CD4-positive, alpha-beta T cell (primary cell): ENCODE data around the gene PSME3IP1. TPM values are rescaled to one million over a fixed set of nuclear protein-coding genes. Genes with fewer than 3 reads are reported as not detected.

Experiments
- ATAC-seq: fragments of 200-7000 bp; cut with Tn5 transposase; one replicate; pipeline ENCODE4 v1.10.0; 2022; ENCODE audit warnings: mild to moderate bottlenecking; ENCODE audit not compliant: poor library complexity
- CTCF ChIA-PET: fragments of 350-600 bp; sonication (Branson Sonifier 250); formaldehyde crosslinking; loops from one replicate; lab custom pipeline; 2021; ENCODE audit warnings: antibody characterized with exemption, inconsistent platforms; lab: Charles Lee
- POLR2A ChIA-PET: fragments of 350-600 bp; sonication (Branson Sonifier 250); formaldehyde crosslinking; loops from one replicate; lab custom pipeline; 2021; ENCODE audit warnings: antibody characterized with exemption, inconsistent platforms; lab: Charles Lee
- DNase-seq, 14 experiments: peaks; one replicate each; pipeline ENCODE4 v3.0.0-alpha.2; 2013 to 2020; ENCODE audit warnings: mixed read lengths in 2 of 14
- H3K27ac ChIP-seq, 2 donors: one replicate each; pipeline versions ENCODE4 v1.5.1 to v1.7.0; 2013; ENCODE audit warnings: low read length in 2 of 2, low read depth in 1 of 2, mild to moderate bottlenecking in 1 of 2
- H3K27me3 ChIP-seq, 2 experiments: 1 replicate in 1 of 2; 2 replicates in 1 of 2; pipeline versions ENCODE4 v1.6.1 to v1.7.0; 2013; ENCODE audit warnings: low read length in 2 of 2, control low read depth in 1 of 2, mild to moderate bottlenecking in 1 of 2, moderate library complexity in 1 of 2; ENCODE audit not compliant: insufficient read depth in 2 of 2, control insufficient read depth in 1 of 2
- H3K36me3 ChIP-seq: one replicate; pipeline ENCODE4 v1.6.1; 2013; ENCODE audit warnings: low read length, control low read depth; ENCODE audit not compliant: insufficient read depth
- H3K4me1 ChIP-seq: one replicate; pipeline ENCODE4 v1.6.1; 2013; ENCODE audit warnings: low read length, control low read depth; ENCODE audit not compliant: insufficient read depth
- H3K4me3 ChIP-seq: one replicate; pipeline ENCODE4 v1.5.1; 2013; ENCODE audit warnings: mild to moderate bottlenecking, low read length, moderate library complexity
- H3K9me3 ChIP-seq, 2 experiments: 1 replicate in 1 of 2; 2 replicates in 1 of 2; pipeline versions ENCODE4 v1.6.1 to v1.7.0; 2013; ENCODE audit warnings: low read length in 2 of 2, mild to moderate bottlenecking in 2 of 2, control low read depth in 1 of 2, moderate library complexity in 1 of 2; ENCODE audit not compliant: control insufficient read depth in 1 of 2, insufficient read depth in 1 of 2
- H3K27ac Mint-ChIP-seq: one replicate; pipeline ENCODE4 v1.8.0; 2020; ENCODE audit warnings: mixed read lengths
- H3K27me3 Mint-ChIP-seq: one replicate; pipeline ENCODE4 v1.8.0; 2021; ENCODE audit warnings: mixed read lengths
- H3K36me3 Mint-ChIP-seq: one replicate; pipeline ENCODE4 v1.8.0; 2021; ENCODE audit warnings: low read depth, mixed read lengths
- H3K4me1 Mint-ChIP-seq: one replicate; pipeline ENCODE4 v1.8.0; 2021; ENCODE audit warnings: low read depth, mixed read lengths
- H3K4me3 Mint-ChIP-seq: one replicate; pipeline ENCODE4 v1.8.0; 2020; ENCODE audit warnings: mild to moderate bottlenecking, mixed read lengths
- H3K9me3 Mint-ChIP-seq: one replicate; pipeline ENCODE4 v1.8.0; 2020; ENCODE audit warnings: mixed read lengths
- CTCF ChIP-seq: fragments of 200-600 bp; IDR thresholded peaks from one replicate; pipeline ENCODE4 v1.8.0; 2022; ENCODE audit warnings: antibody characterized with exemption, mild to moderate bottlenecking
- intact Hi-C, 2 experiments: fragments of 100-400 bp; cut with DNase I in 1 of 2; cut with micrococcal nuclease in 1 of 2; formaldehyde crosslinking; loops; one replicate each; pipeline versions ENCODE4 v1.15.1 to v1.9.0; 2023 to 2025; cut with DNase I, micrococcal nuclease
- total RNA-seq, 174 experiments: library from RNA in 2 of 174; stranded (reverse) in 2 of 174; gene quantifications; one replicate each; pipeline ENCODE4 v1.2.3 and lab custom pipeline; 2021 to 2026

The PSME3IP1 gene
- total RNA-seq, 2 experiments from 2014 or later = 77.1 to 77.9 TPM

GRCh38 chr16:57131351-57131970 is 54.4 kb downstream of the PSME3IP1 start:
- peak overlapping the region; percentile 36 to 55 for H3K27ac ChIP-seq
- DNase-seq (no peak), ATAC-seq (no peak)
- peak overlapping the region; percentile 34 for H3K4me3 Mint-ChIP-seq
- peak overlapping the region; percentile 88 for H3K27ac Mint-ChIP-seq
- H3K27me3 ChIP-seq = no peaks in the 10 kb centered on the region
- no peaks in the 10 kb centered on the region for H3K36me3 ChIP-seq
- H3K27me3 Mint-ChIP-seq = no peaks in the 10 kb centered on the region
- no peaks in the 10 kb centered on the region for H3K9me3 ChIP-seq
- H3K9me3 Mint-ChIP-seq = no peaks in the 10 kb centered on the region
- H3K4me1 ChIP-seq = peaks cover 99% of the 10 kb centered on the region
- ChIA-PET POLR2A (no interaction called here), CTCF (no interaction called here)
- TF ChIP-seq CTCF = no peak
- no peak overlapping the region for H3K4me3 ChIP-seq
- H3K36me3 Mint-ChIP-seq = no peaks in the 10 kb centered on the region
- peaks cover 87% of the 10 kb centered on the region for H3K4me1 Mint-ChIP-seq
- intact Hi-C loops = no loop called here

- peak overlapping the region; percentile 88 for H3K27ac Mint-ChIP-seq
- peak overlapping the region; percentile 18 to 55 for H3K27ac ChIP-seq
- intact Hi-C loops = no loop called here
- H3K4me3 Mint-ChIP-seq = peak overlapping the region; percentile 15
- H3K36me3 Mint-ChIP-seq = no peaks in the 10 kb centered on the region
- H3K36me3 ChIP-seq = no peaks in the 10 kb centered on the region
- TF ChIP-seq CTCF = no peak
- POLR2A ChIA-PET = no interaction called here
- H3K4me1 ChIP-seq = peaks cover 99% of the 10 kb centered on the region
- no peaks in the 10 kb centered on the region for H3K27me3 Mint-ChIP-seq
- H3K27me3 ChIP-seq = no peaks in the 10 kb centered on the region
- no peaks in the 10 kb centered on the region for H3K9me3 Mint-ChIP-seq
- H3K4me1 Mint-ChIP-seq = peaks cover 92% of the 10 kb centered on the region
- CTCF ChIA-PET = no interaction called here
- H3K4me3 ChIP-seq = no peak overlapping the region
- H3K9me3 ChIP-seq = no peaks in the 10 kb centered on the region
- ATAC-seq = no peak
- DNase-seq = no peak
These were observed 54.9 kb downstream of the PSME3IP1 start for GRCh38 chr16:57130950-57131321.

- H3K4me1 ChIP-seq = peaks cover 92% of the 10 kb centered on the region
These were observed 57.0 kb downstream of the PSME3IP1 start for GRCh38 chr16:57128771-57129389.

More at GRCh38 chr16:57128771-57129389, 57.0 kb downstream of the PSME3IP1 start:
- H3K27ac ChIP-seq = peak overlapping the region in 1 of 2 donors; percentile 22
- intact Hi-C loops = no loop called here
- H3K36me3 Mint-ChIP-seq = no peaks in the 10 kb centered on the region
- H3K27me3 Mint-ChIP-seq = no peaks in the 10 kb centered on the region
- peak overlapping the region; percentile 77 for H3K4me3 Mint-ChIP-seq
- no peak overlapping the region for H3K4me3 ChIP-seq
- peak overlapping the region; percentile 88 for H3K27ac Mint-ChIP-seq
- ATAC-seq (peak; percentile 83), DNase-seq (peak in 13 of 14 experiments; percentile 22 to 77 (median 44))
- no peaks in the 10 kb centered on the region for H3K27me3 ChIP-seq
- peaks cover 96% of the 10 kb centered on the region for H3K4me1 Mint-ChIP-seq
- CTCF ChIA-PET = interaction anchor here (0.9 to 1.6 kb wide), 4 partner anchors 14 to 45 kb away, joined by 3 to 4 read pairs (median 3); partner anchors contain the start of gene CPNE2
- no peaks in the 10 kb centered on the region for H3K9me3 ChIP-seq
- POLR2A ChIA-PET = interaction anchor here (1.3 to 2.3 kb wide), 3 partner anchors 13 to 57 kb away, joined by 8 to 11 read pairs (median 9); partner anchors contain the start of genes CPNE2, PSME3IP1 and RSPRY1
- no peaks in the 10 kb centered on the region for H3K9me3 Mint-ChIP-seq
- no peak for TF ChIP-seq CTCF
- H3K36me3 ChIP-seq = no peaks in the 10 kb centered on the region
